A673 (cell line): ENCODE measurements around the gene JUNB.

ENCODE experiments used
- CTCF ChIP-seq: fragments of 300-800, 200-600 bp; sonication (generic); conservative IDR thresholded peaks from 2 replicates; pipeline ENCODE4 v1.5.1; 2017; ENCODE audit warnings: low read depth, mild to moderate bottlenecking, antibody characterized with exemption, low read length, moderate library complexity, mixed read lengths
- EZH2 ChIP-seq: fragments of 200-600 bp; sonication (generic); IDR thresholded peaks from 2 replicates; pipeline ENCODE4 v1.6.1; 2017; ENCODE audit warnings: borderline replicate concordance, low read depth, mild to moderate bottlenecking, mixed read lengths, antibody characterized with exemption, low read length; ENCODE audit not compliant: poor library complexity, severe bottlenecking

DNA sequence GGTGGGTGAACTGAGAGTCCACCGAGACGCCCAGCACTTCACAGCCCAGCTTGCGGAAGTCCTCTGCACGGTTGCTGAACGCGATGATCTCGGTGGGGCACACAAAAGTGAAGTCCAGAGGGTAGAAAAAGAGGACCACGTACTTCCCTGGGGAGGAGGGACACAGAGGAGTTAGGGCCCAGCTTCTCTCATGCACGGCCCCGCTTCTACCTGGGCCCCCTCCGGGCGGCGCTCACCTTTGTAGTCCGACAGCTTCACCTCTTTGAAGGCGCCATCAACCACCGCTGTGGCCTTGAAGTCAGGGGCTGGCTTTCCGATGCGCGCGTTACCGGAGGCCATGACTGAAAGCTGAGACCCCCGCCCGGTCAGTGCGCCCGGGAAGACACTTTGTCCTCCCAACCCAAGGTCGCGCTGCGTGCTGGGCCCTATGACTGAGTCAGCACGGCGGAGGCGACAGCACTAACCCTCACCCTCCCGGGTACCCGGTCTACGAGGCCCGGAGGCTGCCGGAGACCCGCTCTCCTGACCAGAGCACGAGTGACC lies 9.7 kb downstream of the JUNB start:
- no peak for TF ChIP-seq CTCF
- no peak for TF ChIP-seq EZH2
